ENCODE measurements around the gene MBD5. TPM values are rescaled to one million over a fixed set of nuclear protein-coding genes. Genes with fewer than 3 reads are reported as not detected.
A peak's percentile ranks its signal among the peaks of the same experiment; 100 is the strongest.
"Not testable (repeated sequence)": the region's sequence is repeated elsewhere in the genome, so short reads cannot be mapped to it uniquely, and the experiment has no call there.

Gene MBD5
- total RNA-seq: 10 to 100 TPM; 15.4 to 43.0 (median 18.4) TPM

GRCh38 chr2:148021059-148021861 lies at the start of gene MBD5:
TSS of gene MBD5 (plus strand) at chr2:148021091.
- TF ChIP-seq CTCF (IDR thresholded peaks at IDR 0.05): no peak
- no peak for DNase-seq (ENCODE audit: low spot score)
- peak; percentile 1 for ATAC-seq (ENCODE audit: low FRiP score)

DNA sequence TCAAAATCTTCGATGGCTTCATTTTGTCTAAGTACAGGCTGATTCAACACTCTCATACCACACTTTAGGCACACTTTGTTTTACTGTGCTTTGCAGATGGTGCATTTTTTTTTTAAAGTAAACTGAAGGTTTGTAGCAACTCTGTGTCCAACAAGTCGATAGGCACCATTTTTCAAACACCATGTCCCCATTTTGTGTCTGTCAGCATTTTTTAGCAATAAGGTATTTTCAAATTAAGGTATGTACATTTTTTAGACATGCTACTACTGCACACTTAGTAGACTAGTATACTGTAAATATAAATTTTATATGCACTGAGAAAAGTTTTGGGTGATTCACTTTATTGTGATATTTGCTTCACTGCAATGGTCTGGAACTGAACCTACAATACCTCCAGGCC lies 44.8 kb upstream of the MBD5 start:
- ATAC-seq (ENCODE audit: low FRiP score) (no peak), DNase-seq (ENCODE audit: low spot score) (no peak)

GRCh38 chr2:147977679-147978078 lies 43.2 kb upstream of the MBD5 start:
- DNase-seq (ENCODE audit: low spot score) (no peak), ATAC-seq (ENCODE audit: low FRiP score) (no peak)
- no peak for TF ChIP-seq CTCF (IDR thresholded peaks at IDR 0.05)

More for the DNA sequence above, 44.8 kb upstream of the MBD5 start:
- no peak for TF ChIP-seq CTCF (IDR thresholded peaks at IDR 0.05)

DNA sequence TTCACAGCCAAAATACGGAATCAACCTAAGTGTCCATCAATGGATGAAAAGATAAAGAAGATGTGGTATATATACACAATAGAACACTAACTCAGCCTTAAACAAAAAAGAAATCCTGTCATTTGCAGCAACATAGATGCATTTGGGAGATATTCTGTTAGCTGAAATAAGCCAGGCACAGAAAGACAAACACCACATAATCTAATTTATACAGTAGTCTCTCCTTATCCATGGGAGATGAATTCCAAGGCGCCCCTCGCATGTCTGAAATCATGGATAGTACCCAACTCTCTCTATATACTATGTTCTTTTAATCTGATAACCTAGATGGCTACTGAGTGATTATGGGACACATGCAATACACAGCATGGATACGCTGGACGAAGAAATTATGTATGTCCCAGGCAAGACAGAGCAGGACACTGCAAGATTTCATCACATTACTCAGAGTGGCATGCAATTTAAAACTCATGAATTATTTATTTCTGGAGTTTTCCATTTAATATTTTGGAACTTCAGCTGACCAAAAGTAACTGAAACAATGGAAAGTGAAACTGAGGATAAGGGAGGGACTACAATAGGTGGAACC lies 39.9 kb upstream of the MBD5 start:
- no peak for DNase-seq (ENCODE audit: low spot score)
- ATAC-seq (ENCODE audit: low FRiP score): no peak
- TF ChIP-seq CTCF (IDR thresholded peaks at IDR 0.05): no peak

- no peak for TF ChIP-seq CTCF (IDR thresholded peaks at IDR 0.05)
- DNase-seq (ENCODE audit: low spot score) (no peak), ATAC-seq (ENCODE audit: low FRiP score) (no peak)
These were observed 31.8 kb upstream of the MBD5 start for GRCh38 chr2:147989102-147989501.

- no peak for ATAC-seq (ENCODE audit: low FRiP score)
- no peak for DNase-seq (ENCODE audit: low spot score)
- no peak for TF ChIP-seq CTCF (IDR thresholded peaks at IDR 0.05)
These were observed 31.0 kb upstream of the MBD5 start for GRCh38 chr2:147989809-147990403.

DNA sequence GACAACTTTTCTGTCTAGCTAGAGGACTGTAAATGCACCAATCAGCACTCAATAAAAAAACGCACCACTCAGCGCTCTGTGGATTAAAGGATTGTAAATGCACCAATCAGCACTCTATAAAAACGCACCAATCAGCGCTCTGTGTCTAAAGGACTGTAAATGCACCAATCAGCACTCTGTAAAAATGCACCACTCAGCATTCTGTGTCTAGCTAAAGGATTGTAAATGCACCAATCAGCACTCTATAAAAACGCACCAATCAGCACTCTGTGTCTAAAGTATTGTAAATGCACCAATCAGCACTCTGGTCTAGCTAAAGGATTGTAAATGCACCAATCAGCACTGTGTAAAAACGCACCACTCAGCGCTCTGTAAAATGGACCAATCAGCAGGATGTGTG lies 25.9 kb upstream of the MBD5 start:
- ATAC-seq (ENCODE audit: low FRiP score): not testable (repeated sequence)

More for the DNA sequence above, 25.9 kb upstream of the MBD5 start:
- not testable (repeated sequence) for DNase-seq (ENCODE audit: low spot score)

All from omental fat pad (tissue), 4 donors.